OCI-LY7 (cell line): ENCODE results near the gene KDM3A. TPM values are rescaled to one million over a fixed set of nuclear protein-coding genes. Genes with fewer than 3 reads are reported as not detected.
A peak's percentile ranks its signal among the peaks of the same experiment; 100 is the strongest.

ENCODE experiments used
- BruUV-seq: library from RNA; stranded (reverse); fragments of 400-500 nt; replicated peaks from 2 replicates; lab custom pipeline; 2021; lab: Mats Ljungman, UMichigan
- CTCF ChIA-PET: fragments of 300-600 bp; sonication (Branson Sonifier 250); formaldehyde crosslinking; loops from one replicate; lab custom pipeline; 2022; ENCODE audit warnings: antibody characterized with exemption; ENCODE audit not compliant: unreplicated experiment; lab: Charles Lee
- POLR2A ChIA-PET: fragments of 300-600 bp; sonication (Branson Sonifier 250); formaldehyde crosslinking; loops from one replicate; lab custom pipeline; 2022; ENCODE audit warnings: antibody characterized with exemption; lab: Charles Lee
- DNase-seq: peaks from one replicate; pipeline ENCODE4 v3.0.0-alpha.2; 2015; ENCODE audit warnings: low spot score
- H2AFZ ChIP-seq: fragments of 200-600 bp; sonication (generic), shearing (Covaris generic); 2 replicates; pipeline ENCODE4 v1.6.1; 2014; ENCODE audit warnings: mild to moderate bottlenecking, antibody characterized with exemption, low read length, moderate library complexity
- H3K27ac ChIP-seq: fragments of 200-600 bp; sonication (generic); 2 replicates; pipeline ENCODE4 v1.5.1; 2014; ENCODE audit warnings: mixed run types, low read depth, mild to moderate bottlenecking, moderate library complexity, low read length, inconsistent platforms; ENCODE audit not compliant: poor library complexity, severe bottlenecking
- H3K36me3 ChIP-seq: fragments of 200-600 bp; sonication (generic); 2 replicates; pipeline ENCODE4 v1.6.1; 2014; ENCODE audit warnings: mild to moderate bottlenecking, antibody characterized with exemption, low read length, moderate library complexity, mixed read lengths; ENCODE audit not compliant: insufficient read depth
- H3K4me1 ChIP-seq: fragments of 200-600 bp; sonication (generic); 2 replicates; pipeline ENCODE4 v1.5.1; 2014; ENCODE audit warnings: mild to moderate bottlenecking, low read length; ENCODE audit not compliant: insufficient read depth, poor library complexity, severe bottlenecking
- H3K4me2 ChIP-seq: fragments of 200-600 bp; sonication (generic); 2 replicates; pipeline ENCODE4 v1.6.1; 2014; ENCODE audit warnings: mild to moderate bottlenecking, low read length
- H3K4me3 ChIP-seq: fragments of 200-600 bp; sonication (generic); 2 replicates; pipeline ENCODE4 v1.5.1; 2014; ENCODE audit warnings: mild to moderate bottlenecking, low read depth, low read length; ENCODE audit not compliant: poor library complexity, severe bottlenecking
- H3K79me2 ChIP-seq: fragments of 200-600 bp; sonication (generic); 2 replicates; pipeline ENCODE4 v1.6.1; 2016; ENCODE audit warnings: low read depth, mild to moderate bottlenecking, low read length, moderate library complexity, mixed read lengths; ENCODE audit not compliant: insufficient read depth
- H3K9me2 ChIP-seq: fragments of 200-600 bp; sonication (generic); 2 replicates; pipeline ENCODE4 v1.6.1; 2016; ENCODE audit warnings: mild to moderate bottlenecking, low read length, mixed read lengths; ENCODE audit not compliant: insufficient read depth
- H3K9me3 ChIP-seq: fragments of 200-600 bp; sonication (generic); 2 replicates; pipeline ENCODE4 v1.6.1; 2014; ENCODE audit warnings: mild to moderate bottlenecking, mixed run types, low read length, mixed read lengths
- H4K20me1 ChIP-seq: fragments of 200-600 bp; sonication (generic); 2 replicates; pipeline ENCODE4 v1.6.1; 2014; ENCODE audit warnings: mild to moderate bottlenecking, antibody characterized with exemption, low read length, moderate library complexity, mixed read lengths; ENCODE audit not compliant: insufficient read depth
- CTCF ChIP-seq: fragments of 200-600 bp; sonication (generic); conservative IDR thresholded peaks from 2 replicates; pipeline ENCODE4 v1.5.1; 2014; ENCODE audit warnings: mild to moderate bottlenecking, antibody characterized with exemption, low read length, moderate library complexity, mixed read lengths
- EZH2phosphoT487 ChIP-seq: fragments of 200-600 bp; sonication (generic); IDR thresholded peaks from 2 replicates; pipeline ENCODE4 v1.6.1; 2018; ENCODE audit warnings: low read depth, borderline replicate concordance, mild to moderate bottlenecking, mixed run types, antibody characterized with exemption, low read length, moderate library complexity, mixed read lengths
- intact Hi-C: fragments of 100-400 bp; cut with micrococcal nuclease; formaldehyde crosslinking; loops from one replicate; pipeline ENCODE4 v1.10.0; 2022; ENCODE audit not compliant: unreplicated experiment
- total RNA-seq, 2 experiments: library from RNA; depleted of rRNA in 1 of 2; stranded (reverse); fragments of >200 nt in 1 of 2; shearing (Covaris generic) in 1 of 2; gene quantifications; 2 replicates each; pipeline ENCODE4 v1.2.3, GENCODE V29; 2014 to 2022

The KDM3A gene
- total RNA-seq, 2 experiments from 2014 or later, result 14.5 to 55.7 TPM

- no peak overlapping the region for H3K27ac ChIP-seq
- no peaks in the 10 kb centered on the region for H3K9me2 ChIP-seq
- no peaks in the 10 kb centered on the region for H4K20me1 ChIP-seq
- intact Hi-C loops, result no loop called here
- no peaks in the 10 kb centered on the region for H3K4me1 ChIP-seq
- CTCF ChIA-PET, result no interaction called here
- peak; percentile 34 for DNase-seq
- H3K9me3 ChIP-seq, result peaks cover 12% of the 10 kb centered on the region
- no peak overlapping the region for H2AFZ ChIP-seq
- POLR2A ChIA-PET, result no interaction called here
- no peak overlapping the region for H3K4me3 ChIP-seq
- no TSS peak for BruUV-seq
- H3K36me3 ChIP-seq, result peaks cover 62% of the 10 kb centered on the region
- H3K4me2 ChIP-seq, result no peak overlapping the region
- TF ChIP-seq EZH2phosphoT487 (no peak), CTCF (no peak)
- no peaks in the 10 kb centered on the region for H3K79me2 ChIP-seq
These were observed 59.3 kb downstream of the KDM3A start for GRCh38 chr2:86500325-86501083.

GRCh38 chr2:86507600-86507999, 66.4 kb downstream of the KDM3A start:
- CTCF ChIA-PET, result no interaction called here
- no peak for DNase-seq
- H3K79me2 ChIP-seq, result no peaks in the 10 kb centered on the region
- peaks cover 38% of the 10 kb centered on the region for H3K36me3 ChIP-seq
- TF ChIP-seq EZH2phosphoT487 (no peak), CTCF (no peak)
- H3K4me2 ChIP-seq, result no peak overlapping the region
- H3K4me3 ChIP-seq, result no peak overlapping the region
- intact Hi-C loops, result no loop called here
- no TSS peak for BruUV-seq
- H3K27ac ChIP-seq, result no peak overlapping the region
- H2AFZ ChIP-seq, result no peak overlapping the region
- H3K9me3 ChIP-seq, result no peaks in the 10 kb centered on the region
- POLR2A ChIA-PET, result no interaction called here
- H4K20me1 ChIP-seq, result no peaks in the 10 kb centered on the region
- H3K4me1 ChIP-seq, result no peaks in the 10 kb centered on the region
- no peaks in the 10 kb centered on the region for H3K9me2 ChIP-seq

- Histone ChIP-seq H4K20me1 (no peaks in the 10 kb centered on the region), H3K27ac (no peak overlapping the region), H2AFZ (no peak overlapping the region), H3K4me3 (no peak overlapping the region), H3K9me3 (no peaks in the 10 kb centered on the region), H3K79me2 (no peaks in the 10 kb centered on the region), H3K4me1 (no peaks in the 10 kb centered on the region), H3K9me2 (no peaks in the 10 kb centered on the region), H3K4me2 (no peak overlapping the region), H3K36me3 (peaks cover 28% of the 10 kb centered on the region)
- POLR2A ChIA-PET, result interaction anchor here (0.5 kb wide), 1 partner anchor 707 kb away, joined by 4 read pairs; no protein-coding TSS in a partner anchor
- DNase-seq, result no peak
- no peak for TF ChIP-seq EZH2phosphoT487
- TF ChIP-seq CTCF, result no peak
- CTCF ChIA-PET, result no interaction called here
- BruUV-seq, result no TSS peak
- intact Hi-C loops, result no loop called here
These were observed 69.3 kb downstream of the KDM3A start for GRCh38 chr2:86510436-86510933.
